Left cardiac atrium (tissue), 4 donors: ENCODE data around the gene ANKS1A. TPM values are rescaled to one million over a fixed set of nuclear protein-coding genes. Genes with fewer than 3 reads are reported as not detected.

ENCODE experiments used
- ATAC-seq, 2 donors: fragments of 200-7000 bp; cut with Tn5 transposase; one replicate each; pipeline ENCODE4 v1.9.1; 2020; ENCODE audit warnings: mild to moderate bottlenecking in 2 of 2, moderate library complexity in 2 of 2
- DNase-seq: peaks from one replicate; pipeline ENCODE4 v3.0.0-alpha.2; 2020
- intact Hi-C, 2 donors: fragments of 100-400 bp; cut with DNase I; formaldehyde crosslinking; loops; one replicate each; pipeline versions ENCODE4 v1.14.1 to v1.15.1; 2022 to 2023
- total RNA-seq, 2 donors: library from RNA; stranded (reverse); fragmentation: NEBNext Ultra II Directional; extraction: Animal tissue kit (Norgen Biotek cat#: 25700); gene quantifications; one replicate each; pipeline ENCODE4 v1.2.1, GENCODE V29; 2021
- donor health status: DM: no; HTN: yes; CAD: no.
- donor health status: DM: no; HTN: yes; CAD: no; lungs with severe emphysema.
- donor health status: DM: yes; HTN: yes; CAD: no.
- donor health status: Dilated cardiomyopathy.

The ANKS1A gene
- total RNA-seq, 2 donors from 2014 or later: 20.9 to 26.4 TPM

- intact Hi-C loops: no loop called here
- ATAC-seq: no peak
Observed at GRCh38 chr6:35008858-35009257, 119.8 kb downstream of the ANKS1A start.

GRCh38 chr6:35011096-35012041 lies 122.3 kb downstream of the ANKS1A start:
- intact Hi-C loops: no loop called here
- ATAC-seq (no peak), DNase-seq (no peak)

More at GRCh38 chr6:35008858-35009257, 119.8 kb downstream of the ANKS1A start:
- DNase-seq: no peak

- intact Hi-C loops: no loop called here
- DNase-seq (no peak), ATAC-seq (no peak)
Observed at GRCh38 chr6:35013701-35014100, 124.6 kb downstream of the ANKS1A start.

GRCh38 chr6:35014341-35014740 lies 125.3 kb downstream of the ANKS1A start:
- intact Hi-C loops: no loop called here

GRCh38 chr6:35014786-35015185 lies 125.7 kb downstream of the ANKS1A start:
- ATAC-seq: no peak
- intact Hi-C loops: loop anchor here in 1 of 2 donors (5.0 kb wide), 1 partner anchor 43 kb away; no protein-coding TSS in a partner anchor

More at GRCh38 chr6:35014341-35014740, 125.3 kb downstream of the ANKS1A start:
- DNase-seq (no peak), ATAC-seq (no peak)

GRCh38 chr6:35015476-35015875 lies 126.4 kb downstream of the ANKS1A start:
- intact Hi-C loops: loop anchor here in 1 of 2 donors (5.0 kb wide), 1 partner anchor 42 kb away; no protein-coding TSS in a partner anchor
- no peak for DNase-seq
- ATAC-seq: no peak

More at GRCh38 chr6:35014786-35015185, 125.7 kb downstream of the ANKS1A start:
- no peak for DNase-seq

- DNase-seq: no peak
- intact Hi-C loops: loop anchor here in 1 of 2 donors (5.0 kb wide), 1 partner anchor 41 kb away; no protein-coding TSS in a partner anchor
- ATAC-seq: no peak
Observed at GRCh38 chr6:35015996-35016395, 126.9 kb downstream of the ANKS1A start.

- intact Hi-C loops: loop anchor here in 1 of 2 donors (5.0 kb wide), 1 partner anchor 41 kb away; no protein-coding TSS in a partner anchor
- peak; percentile 61 to 69 for ATAC-seq
- DNase-seq: peak; percentile 57
Observed at GRCh38 chr6:35016502-35017321, 127.7 kb downstream of the ANKS1A start.

GRCh38 chr6:35017411-35018181 lies 128.5 kb downstream of the ANKS1A start:
- intact Hi-C loops: loop anchor here in 1 of 2 donors (5.0 kb wide), 1 partner anchor 40 kb away; no protein-coding TSS in a partner anchor
- ATAC-seq (peak; percentile 66 to 79), DNase-seq (peak; percentile 72)

GRCh38 chr6:35018182-35018519 lies 129.1 kb downstream of the ANKS1A start:
- no peak for DNase-seq
- peak in 1 of 2 donors; percentile 27 for ATAC-seq

GRCh38 chr6:35018746-35019145 lies 129.7 kb downstream of the ANKS1A start:
- intact Hi-C loops: loop anchor here in 1 of 2 donors (5.0 kb wide), 1 partner anchor 39 kb away; no protein-coding TSS in a partner anchor
- ATAC-seq: no peak
- DNase-seq: no peak

More at GRCh38 chr6:35018182-35018519, 129.1 kb downstream of the ANKS1A start:
- intact Hi-C loops: loop anchor here in 1 of 2 donors (5.0 kb wide), 1 partner anchor 39 kb away; no protein-coding TSS in a partner anchor

GRCh38 chr6:35019171-35019570 lies 130.1 kb downstream of the ANKS1A start:
- ATAC-seq (no peak), DNase-seq (no peak)
- intact Hi-C loops: loop anchor here in 1 of 2 donors (5.0 kb wide), 1 partner anchor 38 kb away; no protein-coding TSS in a partner anchor

- intact Hi-C loops: loop anchor here in 1 of 2 donors (5.0 kb wide), 1 partner anchor 37 kb away; no protein-coding TSS in a partner anchor
- ATAC-seq: no peak
Observed at GRCh38 chr6:35019831-35020230, 130.8 kb downstream of the ANKS1A start.

GRCh38 chr6:35021004-35021403 lies 131.9 kb downstream of the ANKS1A start:
- DNase-seq (peak; percentile 59), ATAC-seq (peak in 1 of 2 donors; percentile 35)
- intact Hi-C loops: no loop called here

More at GRCh38 chr6:35019831-35020230, 130.8 kb downstream of the ANKS1A start:
- DNase-seq: no peak

GRCh38 chr6:35023091-35024000 lies 134.3 kb downstream of the ANKS1A start:
- intact Hi-C loops: no loop called here
- DNase-seq (no peak), ATAC-seq (no peak)

GRCh38 chr6:35024551-35025054 lies 135.5 kb downstream of the ANKS1A start:
- intact Hi-C loops: no loop called here
- peak; percentile 90 to 92 for ATAC-seq
- DNase-seq: peak; percentile 66
